NCI-H510A (cell line): Measurements from ENCODE around the gene DNAH10.

ENCODE experiments used
- DNase-seq: peaks from one replicate; lab custom pipeline; 2025; lab: John Stamatoyannopoulos, UW

The DNAH10 gene, protein sequence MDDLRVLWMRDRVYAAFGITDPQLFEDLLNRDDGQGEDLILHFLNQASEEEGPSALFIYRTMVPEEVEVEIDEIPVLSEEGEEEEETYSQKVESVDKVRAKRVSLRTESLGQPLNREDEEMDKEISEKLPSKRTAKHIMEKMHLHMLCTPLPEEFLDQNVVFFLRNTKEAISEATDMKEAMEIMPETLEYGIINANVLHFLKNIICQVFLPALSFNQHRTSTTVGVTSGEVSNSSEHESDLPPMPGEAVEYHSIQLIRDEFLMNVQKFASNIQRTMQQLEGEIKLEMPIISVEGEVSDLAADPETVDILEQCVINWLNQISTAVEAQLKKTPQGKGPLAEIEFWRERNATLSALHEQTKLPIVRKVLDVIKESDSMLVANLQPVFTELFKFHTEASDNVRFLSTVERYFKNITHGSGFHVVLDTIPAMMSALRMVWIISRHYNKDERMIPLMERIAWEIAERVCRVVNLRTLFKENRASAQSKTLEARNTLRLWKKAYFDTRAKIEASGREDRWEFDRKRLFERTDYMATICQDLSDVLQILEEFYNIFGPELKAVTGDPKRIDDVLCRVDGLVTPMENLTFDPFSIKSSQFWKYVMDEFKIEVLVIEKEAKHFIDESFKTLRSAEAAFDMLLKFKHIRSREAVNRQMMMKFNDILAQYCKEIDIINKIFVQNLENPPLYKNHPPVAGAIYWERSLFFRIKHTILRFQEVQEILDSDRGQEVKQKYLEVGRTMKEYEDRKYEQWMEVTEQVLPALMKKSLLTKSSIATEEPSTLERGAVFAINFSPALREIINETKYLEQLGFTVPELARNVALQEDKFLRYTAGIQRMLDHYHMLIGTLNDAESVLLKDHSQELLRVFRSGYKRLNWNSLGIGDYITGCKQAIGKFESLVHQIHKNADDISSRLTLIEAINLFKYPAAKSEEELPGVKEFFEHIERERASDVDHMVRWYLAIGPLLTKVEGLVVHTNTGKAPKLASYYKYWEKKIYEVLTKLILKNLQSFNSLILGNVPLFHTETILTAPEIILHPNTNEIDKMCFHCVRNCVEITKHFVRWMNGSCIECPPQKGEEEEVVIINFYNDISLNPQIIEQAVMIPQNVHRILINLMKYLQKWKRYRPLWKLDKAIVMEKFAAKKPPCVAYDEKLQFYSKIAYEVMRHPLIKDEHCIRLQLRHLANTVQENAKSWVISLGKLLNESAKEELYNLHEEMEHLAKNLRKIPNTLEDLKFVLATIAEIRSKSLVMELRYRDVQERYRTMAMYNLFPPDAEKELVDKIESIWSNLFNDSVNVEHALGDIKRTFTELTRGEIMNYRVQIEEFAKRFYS (N-terminal part only)

DNA sequence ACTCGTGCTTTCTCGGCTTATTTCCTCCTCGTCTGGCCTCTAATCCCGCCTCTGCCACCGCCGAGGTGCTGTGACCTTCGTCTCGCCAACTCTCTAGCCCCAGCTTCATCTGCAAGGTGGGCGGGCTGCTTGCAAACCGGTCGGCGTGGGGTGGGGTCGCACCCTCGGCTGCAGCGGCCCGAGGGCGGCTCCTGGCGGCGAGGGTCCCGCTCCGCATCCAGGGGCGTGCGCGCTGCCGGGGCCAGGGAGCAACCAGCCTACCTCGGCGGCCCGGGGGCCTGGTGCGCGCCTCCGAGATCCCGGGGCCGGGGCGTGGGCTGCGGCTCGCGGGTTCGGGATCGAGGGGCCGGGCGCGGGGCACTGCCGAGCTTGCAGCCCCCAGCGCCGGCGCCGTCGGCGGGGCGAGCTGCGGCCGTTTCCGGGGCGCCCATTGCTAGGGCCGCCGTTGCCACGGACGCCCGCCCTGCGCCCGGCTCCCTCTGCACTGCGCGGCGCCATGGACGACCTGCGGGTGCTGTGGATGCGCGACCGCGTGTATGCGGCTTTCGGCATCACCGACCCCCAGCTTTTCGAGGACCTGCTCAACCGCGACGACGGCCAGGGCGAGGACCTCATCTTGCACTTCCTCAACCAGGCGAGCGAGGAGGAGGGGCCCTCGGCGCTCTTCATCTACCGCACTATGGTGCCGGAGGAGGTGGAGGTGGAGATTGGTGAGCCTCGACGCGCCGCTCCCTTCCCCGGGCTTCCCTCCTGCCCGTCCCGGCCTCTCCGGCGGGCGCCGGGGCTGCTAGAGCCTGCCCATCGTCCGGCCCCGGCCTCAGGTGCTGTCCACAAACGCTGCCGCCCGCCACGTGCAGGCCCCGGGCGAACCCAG lies at the start of gene DNAH10:
DNAH10 (plus strand) TSS at position 461 of the 874 bp plus-strand sequence; CDS start at position 497, 36 bp downstream.
- DNase-seq, result peak; percentile 65

DNA sequence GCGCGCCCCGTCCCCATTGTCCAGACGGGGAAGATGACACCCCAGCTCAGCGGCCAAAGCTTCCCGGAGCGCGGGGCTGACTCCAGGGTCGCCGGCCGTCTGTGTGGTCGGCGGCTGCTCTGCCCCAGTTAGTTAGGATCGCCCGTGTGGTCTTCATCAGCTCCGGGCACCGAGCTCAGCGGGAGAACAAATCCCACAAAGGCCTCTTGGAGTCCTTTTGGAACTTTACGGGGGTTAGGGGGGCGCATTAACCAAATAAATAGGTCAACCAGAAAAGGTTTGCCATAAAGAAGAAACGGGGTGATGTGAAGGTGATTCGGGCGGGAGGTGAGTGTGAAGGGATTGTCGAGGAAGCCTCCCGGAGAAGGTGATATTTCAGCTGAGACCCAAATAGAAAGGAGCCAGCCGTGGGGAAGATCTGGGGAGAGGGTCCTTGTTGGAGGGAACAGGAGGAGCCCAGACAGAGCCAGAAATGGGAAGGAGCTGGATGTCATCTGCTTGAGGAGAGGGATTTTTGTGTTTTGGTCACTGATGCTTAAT lies 49.3 kb upstream of the DNAH10 start:
- no peak for DNase-seq

DNA sequence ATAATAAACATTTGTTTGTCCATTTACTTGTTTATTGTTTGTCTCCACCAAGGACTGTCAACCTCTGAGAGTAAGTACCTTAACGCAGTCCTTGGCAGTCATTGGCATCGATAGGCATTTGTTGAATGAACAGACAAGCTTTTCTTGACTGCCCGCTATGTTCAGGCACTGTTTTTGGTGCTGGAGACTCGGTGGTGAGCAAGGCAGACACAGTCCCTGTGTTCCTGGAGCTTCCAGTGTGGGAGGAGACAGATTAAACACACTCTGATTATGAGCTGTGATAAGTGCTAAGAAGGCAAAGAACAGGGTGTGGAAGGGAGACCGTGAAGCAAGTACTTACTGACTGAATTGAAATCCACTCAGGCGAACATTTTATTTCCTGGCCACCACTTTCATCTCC lies 48.7 kb upstream of the DNAH10 start:
- DNase-seq, result no peak

DNA sequence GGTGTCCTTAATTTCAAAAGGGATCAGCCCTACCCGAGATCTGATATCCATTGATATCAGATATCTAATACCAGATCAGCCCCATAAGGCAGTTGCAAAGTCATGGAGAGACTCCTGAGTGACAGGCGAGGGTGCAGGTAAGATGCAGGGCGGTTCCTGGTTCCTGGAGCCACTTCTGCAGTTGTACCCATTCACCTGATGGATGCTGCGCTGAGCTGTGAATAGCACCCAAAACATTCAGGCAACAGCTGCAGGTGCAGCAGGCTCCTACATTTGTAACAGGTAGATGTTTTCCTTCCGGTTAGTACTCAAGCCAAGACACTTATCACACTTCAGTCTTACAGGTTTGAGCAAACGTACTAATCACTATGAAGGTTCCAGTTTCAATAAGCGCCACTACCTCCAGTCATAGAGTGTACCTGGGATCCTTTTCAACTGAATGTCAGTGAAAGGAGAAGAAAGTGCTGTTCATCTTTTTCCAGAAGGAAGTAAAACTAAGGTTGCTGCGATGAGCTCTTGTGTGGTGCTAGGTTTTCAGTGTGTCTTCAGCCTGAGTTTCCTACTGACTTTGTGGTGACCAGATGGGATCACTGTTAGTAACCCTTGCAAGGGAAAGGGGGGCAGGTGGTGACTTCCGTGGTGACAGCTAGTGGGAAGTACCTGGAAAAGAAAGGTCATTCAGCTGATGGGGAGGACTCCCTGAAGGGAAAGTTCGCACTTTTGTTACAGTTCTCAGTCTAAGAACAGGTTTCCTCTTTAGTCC lies 48.1 kb upstream of the DNAH10 start:
- DNase-seq, result peak; percentile 7

DNA sequence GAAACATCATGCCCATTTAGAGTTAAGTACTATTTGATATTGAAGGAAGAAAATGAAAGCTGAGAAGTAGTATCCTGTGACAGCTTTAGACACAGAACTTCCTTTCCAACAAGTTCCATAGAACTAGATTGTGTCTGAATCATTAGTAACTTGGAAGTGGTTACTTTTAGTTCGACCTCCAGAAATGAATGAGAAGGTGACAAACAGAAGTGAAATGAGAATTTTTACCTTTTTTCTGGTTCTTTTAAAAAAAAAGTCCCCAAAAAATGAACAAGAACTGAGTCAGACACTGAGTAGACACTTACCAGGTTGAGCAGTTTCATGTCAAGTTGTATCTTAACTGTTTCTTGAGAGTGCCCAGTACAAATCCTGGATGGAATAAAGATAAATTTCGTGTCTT lies 46.9 kb upstream of the DNAH10 start:
- DNase-seq, result no peak

DNA sequence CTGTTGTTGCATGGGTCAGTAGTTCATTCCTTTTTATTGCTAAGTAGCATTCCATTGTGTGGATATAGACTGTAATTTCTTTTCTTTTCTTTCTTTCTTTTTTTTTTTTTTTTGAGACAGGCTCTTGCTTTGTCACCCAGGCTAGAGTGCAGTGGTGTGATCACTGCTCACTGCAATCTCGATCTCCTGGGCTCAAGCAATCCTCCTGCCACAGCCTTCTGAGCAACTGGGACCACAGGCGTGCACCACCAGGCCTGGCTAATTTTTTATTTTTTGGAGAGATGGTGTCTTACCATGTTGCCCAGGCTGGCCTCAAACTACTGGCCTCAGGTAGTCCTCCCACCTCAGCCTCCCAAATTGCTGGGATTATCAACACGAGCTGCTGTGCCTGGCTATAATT lies 44.8 kb upstream of the DNAH10 start:
- DNase-seq, result no peak

DNA sequence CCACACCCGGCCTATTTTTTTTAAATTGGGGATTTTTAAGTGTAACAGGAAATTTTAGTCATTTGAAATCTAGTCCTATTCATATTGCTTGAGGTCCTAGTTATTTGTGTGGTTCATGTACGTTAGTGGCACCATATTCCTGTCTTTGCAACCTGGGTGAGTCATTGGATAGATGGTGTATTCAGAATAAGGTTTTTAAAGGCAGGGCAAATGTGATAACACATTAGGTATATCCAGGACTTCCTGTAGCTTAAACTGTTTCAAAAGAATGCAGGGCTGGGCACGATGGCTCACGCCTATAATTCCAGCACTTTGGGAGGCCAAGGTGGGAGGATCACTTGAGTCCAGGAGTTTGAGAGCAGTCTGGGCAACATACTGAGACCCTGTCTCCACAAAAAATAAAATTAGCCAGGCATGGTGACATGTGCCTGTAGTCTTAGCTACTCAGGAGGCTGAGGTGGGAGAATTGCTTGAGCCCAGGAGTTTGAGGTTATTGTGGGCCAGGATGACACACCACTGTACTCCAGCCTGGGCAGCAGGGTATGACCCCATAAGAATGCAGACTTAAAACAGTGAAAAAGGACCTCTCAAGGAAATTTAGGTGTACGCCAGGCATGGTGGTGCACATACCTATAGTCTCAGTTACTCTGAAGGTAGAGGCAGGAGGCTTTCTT lies 41.8 kb upstream of the DNAH10 start:
- no peak for DNase-seq

DNA sequence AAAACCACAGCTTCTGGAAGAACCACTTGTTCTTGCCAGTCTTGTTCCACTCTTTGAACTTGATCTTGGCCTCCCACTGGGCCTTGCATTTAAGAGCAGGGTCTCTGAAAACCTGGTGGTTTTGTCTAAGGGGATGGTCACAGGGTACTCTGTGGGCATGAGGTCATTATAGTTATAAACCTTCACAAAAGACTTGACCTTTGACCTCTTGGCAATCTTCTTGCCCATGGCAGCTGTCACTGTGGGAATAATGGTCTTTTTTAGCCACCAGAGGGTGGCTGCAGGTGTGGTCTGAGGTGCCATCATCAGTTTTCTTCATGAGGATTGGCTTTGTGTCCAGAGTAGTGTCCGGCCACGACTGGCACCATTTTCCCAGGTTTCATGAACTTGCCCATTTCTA lies 40.9 kb upstream of the DNAH10 start:
- DNase-seq, result no peak

DNA sequence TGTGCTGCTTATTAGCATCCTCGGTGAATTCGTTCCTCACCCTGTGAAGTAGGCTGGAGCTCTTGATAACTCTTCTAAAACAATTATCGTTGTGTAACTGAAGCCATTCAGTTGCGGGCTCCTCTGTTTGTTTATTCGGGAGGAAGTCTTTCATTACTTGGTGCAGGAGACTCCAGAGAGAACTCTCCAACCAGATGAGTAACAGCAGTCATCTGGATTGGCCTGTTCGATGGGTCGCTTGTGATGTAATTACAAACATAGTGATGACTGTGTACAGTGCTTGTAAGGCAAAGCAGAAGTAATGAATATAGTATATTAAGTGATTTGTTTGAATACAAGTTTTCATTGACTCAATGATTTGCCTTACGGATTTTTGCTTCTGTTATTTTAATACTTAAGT lies 39.1 kb upstream of the DNAH10 start:
- peak; percentile 90 for DNase-seq

DNA sequence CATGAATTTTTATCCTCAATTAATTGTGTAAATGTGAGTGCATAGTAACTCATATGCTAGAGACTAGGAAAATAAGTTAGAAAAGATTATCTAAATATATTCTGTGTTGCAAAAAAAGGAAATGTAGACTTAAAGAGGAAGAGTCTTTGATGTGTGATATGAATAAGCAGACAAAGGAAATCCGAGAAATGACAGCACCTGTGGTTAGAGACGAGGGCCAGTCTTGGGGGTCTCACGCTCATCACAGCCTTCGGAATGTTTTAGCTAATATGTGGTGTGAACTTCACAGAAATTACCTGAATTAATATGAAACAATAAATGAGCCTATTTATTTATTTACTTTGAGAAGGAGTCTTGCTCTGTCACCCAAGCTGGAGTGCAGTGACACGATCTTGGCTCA lies 38.3 kb upstream of the DNAH10 start:
- no peak for DNase-seq

DNA sequence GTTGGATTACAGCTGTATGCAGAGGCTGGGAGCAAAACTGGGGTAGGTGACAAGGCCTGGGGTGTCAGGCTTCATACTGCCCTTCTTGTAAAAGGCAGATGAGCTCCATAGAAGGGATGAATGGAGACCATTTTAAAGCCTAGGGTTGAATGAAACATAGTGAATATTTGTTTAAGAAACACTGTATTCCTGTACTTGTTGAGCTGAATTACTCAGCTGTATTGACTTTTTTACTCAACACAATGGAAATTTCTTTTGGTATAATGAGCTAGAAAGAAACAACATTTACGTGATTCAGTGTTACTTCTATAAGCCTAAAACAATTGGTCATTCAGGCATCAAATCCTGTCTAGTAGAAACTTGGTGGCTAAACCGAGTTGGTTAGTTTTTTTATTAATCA lies 35.9 kb upstream of the DNAH10 start:
- DNase-seq, result no peak

DNA sequence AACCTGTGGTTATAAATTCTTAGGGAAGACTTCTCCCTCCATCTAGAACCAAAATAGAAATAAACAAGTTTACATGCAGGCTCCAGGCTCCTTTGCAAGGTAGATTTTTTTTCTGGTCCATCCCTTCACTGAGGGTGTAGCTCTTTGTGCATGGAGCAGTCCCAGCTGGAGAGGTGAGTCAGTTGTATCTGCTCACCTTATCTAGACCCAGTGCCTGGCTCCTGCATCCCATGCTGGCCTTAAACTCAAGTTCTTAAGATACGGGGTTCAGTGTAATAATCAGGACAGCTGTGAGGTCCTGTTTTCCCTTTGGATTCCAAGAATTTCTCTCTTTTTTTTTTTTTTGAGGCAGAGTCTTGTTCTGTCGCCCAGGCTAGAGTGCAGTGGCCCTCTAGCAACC lies 35.1 kb upstream of the DNAH10 start:
- DNase-seq, result no peak

DNA sequence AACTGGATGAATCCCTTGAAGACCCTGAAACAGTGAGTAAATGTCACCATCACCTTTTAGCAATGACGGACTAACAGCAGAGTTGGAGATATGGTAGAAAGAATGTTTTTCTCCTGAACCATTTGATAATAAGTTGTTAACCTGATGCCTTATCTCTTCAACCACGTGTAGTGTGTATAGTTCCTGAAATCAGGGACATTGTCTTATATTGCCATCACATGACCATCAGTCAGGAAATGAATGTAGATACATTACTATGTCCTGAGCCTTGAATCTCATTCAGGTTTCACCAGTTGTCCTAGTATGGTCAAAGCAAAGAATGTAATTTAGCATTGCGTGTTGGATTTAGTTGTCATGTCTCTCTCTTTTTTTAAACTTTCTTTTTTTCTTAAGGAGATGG lies 34.2 kb upstream of the DNAH10 start:
- DNase-seq, result no peak

DNA sequence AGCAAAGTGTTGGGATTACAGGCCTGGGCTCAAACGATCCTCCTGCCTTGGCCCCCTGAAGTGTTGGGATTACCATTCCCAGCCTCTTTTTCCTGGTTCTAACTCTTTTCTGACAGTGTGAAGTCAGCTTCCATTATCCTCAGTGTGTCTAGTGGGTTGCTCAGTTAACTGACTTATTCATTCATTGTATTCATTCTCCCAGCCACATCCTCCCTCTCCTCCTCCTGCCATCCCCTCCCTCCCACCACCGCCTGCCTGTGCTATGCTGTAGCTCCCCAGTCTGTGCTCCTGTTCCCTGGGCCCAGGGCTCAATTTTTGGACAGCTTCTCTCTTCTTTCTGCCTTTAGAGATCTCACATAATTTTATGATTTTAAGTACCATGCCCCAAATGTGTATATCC lies 30.5 kb upstream of the DNAH10 start:
- no peak for DNase-seq

DNA sequence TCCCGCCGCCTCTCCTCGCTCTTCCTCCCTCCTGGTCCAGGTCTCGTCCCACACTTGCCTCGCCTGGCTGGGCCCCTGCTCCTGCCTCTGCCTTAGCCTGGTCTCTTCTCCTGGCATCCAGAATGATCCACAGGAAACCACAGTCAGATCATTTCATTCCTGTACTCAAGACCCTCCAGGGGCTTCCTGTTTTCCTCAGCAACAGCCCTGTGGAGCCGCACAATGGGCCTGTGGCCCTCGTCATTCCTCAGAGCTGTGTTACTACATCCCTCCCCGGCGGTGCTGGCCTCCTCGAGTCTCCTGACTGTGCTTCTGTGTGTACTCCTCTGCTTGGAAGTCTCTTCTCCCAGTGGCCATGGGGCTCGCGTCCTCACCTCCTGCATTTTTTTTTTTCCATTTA lies 29.9 kb upstream of the DNAH10 start:
- no peak for DNase-seq

DNA sequence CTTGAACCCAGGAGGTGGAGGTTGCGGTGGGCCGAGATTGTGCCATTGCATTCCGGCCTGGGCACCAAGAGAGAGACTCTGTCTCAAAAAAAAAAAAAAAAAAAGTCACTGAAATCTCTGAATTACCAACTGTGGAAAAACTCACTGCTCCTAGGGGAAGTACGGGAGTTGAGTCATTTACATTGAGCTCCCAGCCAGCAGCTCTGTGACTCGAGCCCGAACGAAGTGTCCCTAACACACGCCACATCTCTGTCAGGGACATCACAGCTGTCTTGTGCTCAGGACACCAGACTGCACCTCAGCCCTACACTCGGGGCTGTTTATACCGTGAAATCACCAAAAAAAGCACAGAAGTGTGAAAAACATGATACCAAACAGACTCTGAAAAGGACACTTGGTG lies 28.9 kb upstream of the DNAH10 start:
- no peak for DNase-seq

DNA sequence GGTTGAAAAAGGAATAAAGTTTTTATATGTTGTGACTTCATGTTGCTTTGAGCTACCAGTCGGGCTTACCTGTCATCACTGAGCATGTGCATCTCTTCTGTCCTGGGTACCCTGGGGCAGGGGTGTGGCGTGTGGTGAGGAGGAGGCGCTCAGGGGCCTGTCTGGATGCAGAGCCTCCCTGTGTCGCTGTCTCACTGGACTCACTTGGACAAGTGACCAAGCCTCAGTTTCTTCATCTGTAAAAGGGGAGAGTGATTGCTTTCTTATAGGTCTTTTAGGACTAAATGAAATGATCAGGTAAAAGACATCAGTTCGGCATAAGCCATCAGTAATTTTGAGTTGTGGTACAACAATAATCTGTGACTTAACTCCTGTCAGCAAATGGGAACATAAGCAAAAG lies 27.8 kb upstream of the DNAH10 start:
- DNase-seq, result no peak

DNA sequence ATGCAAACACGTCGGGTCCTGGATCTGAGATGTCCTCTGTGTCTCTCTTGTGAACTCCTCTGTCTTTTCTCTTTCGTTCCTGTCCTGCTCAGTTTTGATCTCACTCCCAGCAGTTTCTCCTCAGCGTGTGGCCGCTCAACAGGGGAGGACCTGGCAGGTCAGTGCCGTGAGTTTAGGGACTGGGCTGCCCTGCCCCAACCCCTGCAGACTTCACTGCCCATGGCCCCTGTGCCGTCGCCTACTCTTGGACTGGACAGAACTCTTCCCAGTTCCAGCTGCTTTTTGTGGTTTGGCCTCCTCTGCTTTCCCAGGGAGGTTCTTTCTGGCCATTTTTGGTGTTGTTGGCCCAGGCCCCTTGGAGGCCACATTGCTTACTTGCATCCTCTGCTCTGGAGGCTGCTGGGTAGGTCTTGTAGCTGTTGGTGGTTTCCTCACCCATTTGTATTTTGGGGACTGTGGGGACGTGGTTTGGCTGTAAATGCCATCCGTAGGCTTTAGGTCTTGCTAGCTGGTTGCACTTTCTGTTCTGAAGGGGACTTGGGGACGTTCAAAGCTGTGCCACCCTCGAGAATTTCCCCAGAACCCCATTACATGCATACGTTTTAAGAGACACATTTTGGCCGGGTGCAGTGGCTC lies 20.0 kb upstream of the DNAH10 start:
- DNase-seq, result no peak

DNA sequence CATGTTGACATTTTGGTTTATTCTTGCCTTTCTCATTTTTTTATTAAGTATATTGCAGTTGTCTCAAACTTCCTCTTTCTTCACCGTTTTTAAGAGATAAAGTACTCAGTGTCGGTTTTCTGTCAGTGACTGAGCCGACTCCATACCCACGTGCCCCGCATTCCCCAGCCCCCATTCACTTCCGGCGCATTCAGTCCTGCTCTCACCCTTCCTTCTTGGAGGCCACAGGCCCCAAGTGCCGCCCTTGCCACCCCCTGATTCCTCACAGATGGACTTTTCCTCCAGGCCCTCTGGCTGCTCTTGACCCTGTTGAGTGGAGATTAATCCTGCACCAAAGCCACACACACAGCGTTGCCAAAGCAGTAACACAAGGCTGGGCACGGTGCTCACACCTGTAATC lies 19.1 kb upstream of the DNAH10 start:
- no peak for DNase-seq
